Liver (tissue), 9 donors: ENCODE measurements around the gene SRPK1. TPM values are rescaled to one million over a fixed set of nuclear protein-coding genes. Genes with fewer than 3 reads are reported as not detected.
A peak's percentile ranks its signal among the peaks of the same experiment; 100 is the strongest.
"Not testable (repeated sequence)": the region's sequence is repeated elsewhere in the genome, so short reads cannot be mapped to it uniquely, and the experiment has no call there.

ENCODE experiments used
- DNase-seq: peaks from one replicate; pipeline ENCODE4 v3.0.0-alpha.2; 2017; ENCODE audit warnings: low spot score
- H3K27ac ChIP-seq, 2 donors: one replicate each; pipeline ENCODE4 v1.7.0; 2013; ENCODE audit warnings: inconsistent platforms in 2 of 2, low read length in 2 of 2, control low read depth in 1 of 2, low read depth in 1 of 2, mild to moderate bottlenecking in 1 of 2
- H3K27me3 ChIP-seq, 4 donors: one replicate each; pipeline versions ENCODE4 v1.6.1 to v1.7.0; 2013; ENCODE audit warnings: low read length in 3 of 4, inconsistent platforms in 1 of 4, mild to moderate bottlenecking in 1 of 4, moderate library complexity in 1 of 4; ENCODE audit not compliant: control insufficient read depth in 4 of 4, insufficient read depth in 4 of 4
- H3K36me3 ChIP-seq, 4 donors: one replicate each; pipeline versions ENCODE4 v1.6.1 to v1.7.0; 2013; ENCODE audit warnings: low read length in 3 of 4, mild to moderate bottlenecking in 3 of 4, low read depth in 1 of 4, moderate library complexity in 1 of 4; ENCODE audit not compliant: control insufficient read depth in 4 of 4, insufficient read depth in 3 of 4
- H3K4me1 ChIP-seq, 4 donors: one replicate each; pipeline versions ENCODE4 v1.6.1 to v1.7.0; 2013; ENCODE audit warnings: low read length in 3 of 4, mild to moderate bottlenecking in 3 of 4, moderate library complexity in 1 of 4; ENCODE audit not compliant: control insufficient read depth in 4 of 4, insufficient read depth in 4 of 4
- H3K4me3 ChIP-seq, 3 donors: one replicate each; pipeline versions ENCODE4 v1.6.1 to v1.7.0; 2013; ENCODE audit warnings: low read length in 3 of 3, control low read depth in 1 of 3, low read depth in 1 of 3, mild to moderate bottlenecking in 1 of 3
- H3K9ac ChIP-seq, 2 donors: one replicate each; pipeline ENCODE4 v1.7.0; 2013; ENCODE audit warnings: low read length in 2 of 2, mild to moderate bottlenecking in 2 of 2, moderate library complexity in 2 of 2, control low read depth in 1 of 2, low read depth in 1 of 2
- H3K9me3 ChIP-seq, 4 donors: one replicate each; pipeline versions ENCODE4 v1.6.1 to v1.7.0; 2013; ENCODE audit warnings: low read length in 3 of 4; ENCODE audit not compliant: control insufficient read depth in 4 of 4
- CTCF ChIP-seq: fragments of 150-350 bp; IDR thresholded peaks from 2 replicates; pipeline ENCODE4 v1.5.1; 2017; ENCODE audit warnings: improper control_type of control experiment, low read depth, low read length; ENCODE audit not compliant: missing input control
- FOXA2 ChIP-seq: IDR thresholded peaks from 2 replicates; pipeline ENCODE4 v1.6.1; 2016; ENCODE audit warnings: antibody characterized with exemption
- GABPA ChIP-seq, 2 donors: IDR thresholded peaks in 1 of 2; conservative IDR thresholded peaks in 1 of 2; 2 replicates each; pipeline ENCODE4 v1.6.1; 2016; ENCODE audit warnings: antibody characterized with exemption in 2 of 2, mild to moderate bottlenecking in 1 of 2, moderate library complexity in 1 of 2
- JUND ChIP-seq, 2 donors: IDR thresholded peaks; 2 replicates each; pipeline ENCODE4 v1.6.1; 2016; ENCODE audit warnings: antibody characterized with exemption in 2 of 2
- RXRA ChIP-seq, 2 donors: IDR thresholded peaks; 2 replicates each; pipeline ENCODE4 v1.6.1; 2017 to 2018; ENCODE audit warnings: antibody characterized with exemption in 2 of 2, mild to moderate bottlenecking in 1 of 2
- SP1 ChIP-seq: IDR thresholded peaks from 2 replicates; pipeline ENCODE4 v1.6.1; 2018; ENCODE audit warnings: antibody characterized with exemption, mild to moderate bottlenecking
- TAF1 ChIP-seq: conservative IDR thresholded peaks from 2 replicates; pipeline ENCODE4 v1.6.1; 2016; ENCODE audit warnings: antibody characterized with exemption, mild to moderate bottlenecking
- YY1 ChIP-seq: IDR thresholded peaks from 2 replicates; pipeline ENCODE4 v1.6.1; 2016; ENCODE audit warnings: antibody characterized with exemption, mild to moderate bottlenecking
- ZBTB33 ChIP-seq: IDR thresholded peaks from 2 replicates; pipeline ENCODE4 v1.6.1; 2016; ENCODE audit warnings: antibody characterized with exemption
- WGBS: extraction: QIAGEN DNeasy Blood & Tissue Kit; methylation state at CpG from one replicate; pipeline ENCODE4 v1.1.7; 2013; 5-methylcytosine and 5-hydroxymethylcytosine counted together
- polyA plus RNA-seq, 2 donors: library from polyadenylated mRNA; stranded (reverse) in 1 of 2; unstranded in 1 of 2; fragments of 200-250 nt in 1 of 2; fragments of >200 nt in 1 of 2; fragmentation: Nextera tagmentation in 1 of 2; extraction: Ambion mirVana in 1 of 2; gene quantifications; one replicate each; pipeline versions ENCODE4 v1.2.1 to v1.2.3, GENCODE V29; 2013 to 2015
- total RNA-seq, 2 donors: library from RNA; depleted of rRNA; stranded (reverse); fragments of >200 nt; gene quantifications; one replicate each; pipeline ENCODE4 v1.2.3, GENCODE V29; 2014
- TF ChIP-seq, protein P1 (sequence below): IDR thresholded peaks from 2 replicates; pipeline ENCODE4 v1.6.1; 2016; ENCODE audit warnings: antibody characterized with exemption
- donor health status: healthy.
- donor health status: healthy.
- donor health status: healthy.
- donor health status: healthy.
- donor health status: healthy.

SRPK1 gene
- total and polyA plus RNA-seq, 4 donors = 11.9 to 41.2 (median 32.9) TPM

GRCh38 chr6:35919827-35920751 lies 809 bp downstream of the SRPK1 start:
- TF ChIP-seq SP1 (no peak), YY1 (peak; percentile 8)
- Histone ChIP-seq H3K27me3 (no peaks in the 10 kb centered on the region), H3K4me1 (peaks cover 2 to 29% (median 18%) of the 10 kb centered on the region in 4 donors), H3K4me3 (peak overlapping the region; percentile 90 to 96 (median 91)), H3K27ac (peak overlapping the region; percentile 81 to 85), H3K9ac (peak overlapping the region; percentile 85 to 97), H3K9me3 (no peaks in the 10 kb centered on the region), H3K36me3 (peaks cover 0 to 3% (median 1%) of the 10 kb centered on the region in 4 donors)
- under 1% methylated on average over 50 of the region's 50 CpGs for WGBS
- DNase-seq = peak; percentile 53

GRCh38 chr6:35919085-35919826 lies 1.6 kb downstream of the SRPK1 start:
- TF ChIP-seq JUND (IDR thresholded peaks at IDR 0.05) = peak in 1 of 2 donors; percentile 22
- no peak for TF ChIP-seq GABPA (IDR thresholded peaks at IDR 0.05 in 1 of 2, conservative IDR thresholded peaks at IDR 0.05 in 1 of 2)
- TF ChIP-seq, protein P1, sequence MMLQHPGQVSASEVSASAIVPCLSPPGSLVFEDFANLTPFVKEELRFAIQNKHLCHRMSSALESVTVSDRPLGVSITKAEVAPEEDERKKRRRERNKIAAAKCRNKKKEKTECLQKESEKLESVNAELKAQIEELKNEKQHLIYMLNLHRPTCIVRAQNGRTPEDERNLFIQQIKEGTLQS = peak; percentile 25
- peaks cover 2 to 29% (median 18%) of the 10 kb centered on the region in 4 donors for H3K4me1 ChIP-seq
- peaks cover 0 to 3% (median 1%) of the 10 kb centered on the region in 4 donors for H3K36me3 ChIP-seq
- peak overlapping the region; percentile 90 to 96 (median 91) for H3K4me3 ChIP-seq
- H3K9me3 ChIP-seq = no peaks in the 10 kb centered on the region
- no peak for DNase-seq
- H3K27ac ChIP-seq = peak overlapping the region; percentile 81 to 85
- no peaks in the 10 kb centered on the region for H3K27me3 ChIP-seq
- H3K9ac ChIP-seq = peak overlapping the region; percentile 55 to 97
- WGBS = 26% methylated on average over 9 of the region's 9 CpGs

- H3K27me3 ChIP-seq, H3K9ac ChIP-seq, H3K9me3 ChIP-seq, H3K27ac ChIP-seq, H3K36me3 ChIP-seq, H3K4me3 ChIP-seq, DNase-seq: not testable (repeated sequence)
- 88% methylated on average over 6 of the region's 6 CpGs for WGBS
- H3K4me1 ChIP-seq = peaks cover 2 to 25% (median 13%) of the 10 kb centered on the region in 4 donors
Measured at GRCh38 chr6:35916893-35917292, 4.0 kb downstream of the SRPK1 start.

DNA sequence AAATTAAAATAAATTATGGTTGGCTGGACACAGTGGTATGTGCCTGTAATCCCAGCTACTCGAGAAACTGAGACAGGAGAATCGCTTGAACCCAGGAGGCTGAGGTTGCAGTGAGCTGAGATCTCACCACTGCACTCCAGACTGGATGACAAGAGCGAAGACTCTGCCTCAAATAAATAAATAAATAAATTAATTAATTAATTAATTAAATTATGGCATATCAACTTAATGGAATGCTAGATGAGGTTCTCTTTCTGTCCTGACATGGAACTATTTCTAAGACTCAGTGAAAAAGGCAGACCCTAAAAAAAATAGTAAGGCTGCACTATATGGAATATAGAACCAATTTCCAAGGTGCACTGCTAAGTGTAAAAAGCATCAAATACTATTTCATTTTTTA lies 4.8 kb downstream of the SRPK1 start:
- no peaks in the 10 kb centered on the region for H3K27me3 ChIP-seq
- TF ChIP-seq YY1 (no peak), TAF1 (no peak), FOXA2 (no peak), GABPA (IDR thresholded peaks at IDR 0.05 in 1 of 2, conservative IDR thresholded peaks at IDR 0.05 in 1 of 2) (no peak), CTCF (no peak), RXRA (IDR thresholded peaks at IDR 0.05) (no peak), ZBTB33 (no peak)
- 98% methylated on average over 3 of the region's 3 CpGs for WGBS
- no peak overlapping the region for H3K9ac ChIP-seq
- no peaks in the 10 kb centered on the region for H3K9me3 ChIP-seq
- no peak overlapping the region for H3K4me3 ChIP-seq
- peaks cover 2 to 20% (median 9%) of the 10 kb centered on the region in 4 donors for H3K4me1 ChIP-seq
- no peak overlapping the region for H3K27ac ChIP-seq
- peaks cover 0 to 3% (median 1%) of the 10 kb centered on the region in 4 donors for H3K36me3 ChIP-seq
- DNase-seq = no peak
